Dermis microvascular lymphatic vessel endothelial cell (primary cell): ENCODE measurements around the gene SQSTM1. TPM values are rescaled to one million over a fixed set of nuclear protein-coding genes. Genes with fewer than 3 reads are reported as not detected.
"Not testable (repeated sequence)": the region's sequence is repeated elsewhere in the genome, so short reads cannot be mapped to it uniquely, and the experiment has no call there.

Experiments used
- DNase-seq, 2 donors: peaks; one replicate each; pipeline versions ENCODE4 v3.0.0 to v3.0.0-alpha.2; 2010; ENCODE audit warnings: low read depth in 2 of 2
- total RNA-seq: library from RNA; depleted of rRNA; stranded (reverse); fragments of >200 nt; gene quantifications from 2 replicates; pipeline ENCODE4 v1.2.1, GENCODE V29; 2014

Gene SQSTM1
- total RNA-seq, 1 donor from 2014 or later, result 517 TPM

DNA sequence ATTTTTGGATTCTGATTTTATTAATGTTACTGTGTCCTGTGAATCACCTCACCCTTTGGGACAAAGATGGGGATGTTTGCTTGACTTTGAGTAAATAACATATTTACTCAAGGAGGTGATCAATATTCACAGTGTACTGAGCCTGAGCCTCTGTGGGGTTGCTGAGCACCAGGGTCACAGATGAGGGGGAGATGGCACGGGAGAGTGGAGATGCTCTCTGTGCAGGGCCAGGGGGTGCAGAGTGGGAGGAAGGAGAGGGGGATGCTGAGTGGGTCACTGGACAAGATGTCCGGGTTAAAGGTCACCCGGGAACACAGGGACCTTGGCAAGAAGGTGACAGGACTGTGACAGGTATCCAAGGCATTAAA lies 4.0 kb downstream of the SQSTM1 start:
- DNase-seq, result no peak

DNA sequence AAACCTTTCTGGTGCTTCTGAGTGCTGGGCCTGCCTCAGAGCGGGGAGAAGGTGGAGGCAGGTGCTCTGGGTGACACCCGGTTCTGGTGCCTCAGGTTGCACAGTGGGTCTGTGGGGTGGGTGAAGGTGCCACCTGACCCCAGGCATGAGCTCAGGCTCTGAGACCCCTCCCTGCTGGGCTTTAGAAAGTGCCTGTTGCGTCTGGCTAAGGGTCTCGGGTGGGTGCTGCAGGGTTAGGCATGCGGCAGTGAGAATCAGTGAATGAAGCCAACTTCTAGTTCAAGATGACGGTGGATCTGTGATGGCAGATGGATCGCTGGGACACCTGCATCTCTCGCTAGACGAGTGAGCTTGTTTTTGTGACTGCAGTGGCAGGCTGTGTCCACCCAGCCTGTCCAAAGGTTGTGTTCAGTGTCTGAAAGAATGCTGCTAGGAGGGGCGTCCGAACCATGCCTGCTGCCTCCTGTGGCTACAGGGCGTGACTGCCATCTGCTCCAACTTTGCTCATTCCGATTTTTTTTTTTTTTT lies 5.0 kb downstream of the SQSTM1 start:
- no peak for DNase-seq

DNA sequence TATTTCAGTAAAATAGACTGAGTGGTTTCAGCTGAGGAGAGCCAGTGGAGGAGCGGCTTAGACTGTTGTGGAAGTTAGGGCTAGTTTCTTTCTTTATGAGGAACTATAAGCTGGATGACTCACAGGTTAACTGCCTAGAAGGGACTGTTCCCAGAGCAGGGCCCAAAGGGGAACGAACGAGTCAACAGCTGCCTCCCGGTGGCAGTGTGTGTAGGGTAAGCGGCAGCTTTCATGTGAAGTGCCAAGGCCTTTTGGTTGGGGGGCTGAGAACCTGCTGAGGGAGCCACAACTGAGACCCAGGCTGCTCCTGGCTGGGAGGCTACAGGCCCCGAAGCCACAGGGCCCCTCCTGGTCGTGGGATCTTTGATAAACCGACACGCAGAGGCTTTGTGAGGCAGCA lies 7.0 kb downstream of the SQSTM1 start:
- DNase-seq, result no peak

DNA sequence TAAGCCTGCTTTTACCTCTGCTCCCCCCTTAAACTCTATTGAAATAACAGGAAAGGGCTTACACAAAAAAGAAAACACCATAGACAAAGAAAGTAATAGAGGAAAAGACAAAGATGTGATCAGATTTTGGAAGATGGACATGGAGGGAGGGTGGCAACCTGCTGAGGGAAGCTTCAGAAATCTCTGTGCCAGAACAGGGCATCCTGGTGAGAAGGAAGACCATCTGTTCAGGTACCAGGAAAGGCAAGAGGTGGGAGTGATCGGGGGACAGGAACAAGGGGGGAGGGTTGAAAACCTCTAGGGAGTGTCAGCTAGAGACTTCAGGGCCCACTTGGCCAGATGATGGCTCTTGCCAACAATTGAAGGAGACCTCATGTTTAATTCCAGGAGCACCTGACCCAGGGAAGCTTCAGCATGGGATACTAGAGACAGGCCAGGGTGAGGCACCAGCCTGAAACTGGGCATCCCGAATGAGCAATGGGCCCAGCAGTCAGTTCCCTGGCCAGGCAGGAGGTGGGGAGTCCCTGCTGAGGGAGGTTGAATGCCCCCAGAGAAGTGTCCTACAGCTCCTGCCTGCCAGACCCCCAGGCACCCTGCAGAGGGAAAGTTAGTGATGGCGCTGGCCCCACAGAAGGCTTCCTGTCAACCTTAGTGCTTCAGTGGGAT lies 8.2 kb downstream of the SQSTM1 start:
- DNase-seq, result no peak

DNA sequence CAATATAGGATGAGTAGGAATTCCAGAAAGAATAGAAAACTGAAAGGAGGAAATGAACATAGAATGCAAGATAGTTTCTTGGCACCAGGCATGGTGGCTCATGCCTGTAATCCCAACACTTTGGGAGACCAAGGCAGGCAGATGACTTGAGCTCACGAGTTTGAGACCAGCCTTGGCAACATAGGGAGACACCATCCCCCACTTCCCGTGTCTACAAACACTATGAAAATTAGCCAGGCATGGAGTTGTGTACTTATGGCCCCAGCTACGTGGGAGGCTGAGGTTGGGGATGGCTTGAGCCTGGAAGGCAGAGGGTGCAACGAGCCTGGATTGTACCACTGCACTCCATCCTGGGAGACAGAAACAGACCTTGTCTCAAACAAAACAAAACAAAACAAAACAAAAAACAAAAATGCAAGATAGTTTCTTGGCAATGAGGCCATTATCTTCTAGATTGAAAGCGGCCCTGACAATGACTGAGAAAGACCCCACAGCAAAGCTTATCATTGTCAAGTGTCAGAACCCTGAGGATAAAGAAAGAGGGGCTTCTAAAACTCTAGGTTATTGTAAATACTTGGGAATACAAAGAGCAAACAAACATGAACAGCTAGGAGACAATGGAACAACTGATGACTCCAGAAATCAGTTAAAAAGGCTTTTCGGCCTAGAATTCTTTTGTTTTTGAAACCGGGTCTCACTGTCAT lies 9.2 kb downstream of the SQSTM1 start:
- peak in 1 of 2 donors; percentile 11 for DNase-seq

DNA sequence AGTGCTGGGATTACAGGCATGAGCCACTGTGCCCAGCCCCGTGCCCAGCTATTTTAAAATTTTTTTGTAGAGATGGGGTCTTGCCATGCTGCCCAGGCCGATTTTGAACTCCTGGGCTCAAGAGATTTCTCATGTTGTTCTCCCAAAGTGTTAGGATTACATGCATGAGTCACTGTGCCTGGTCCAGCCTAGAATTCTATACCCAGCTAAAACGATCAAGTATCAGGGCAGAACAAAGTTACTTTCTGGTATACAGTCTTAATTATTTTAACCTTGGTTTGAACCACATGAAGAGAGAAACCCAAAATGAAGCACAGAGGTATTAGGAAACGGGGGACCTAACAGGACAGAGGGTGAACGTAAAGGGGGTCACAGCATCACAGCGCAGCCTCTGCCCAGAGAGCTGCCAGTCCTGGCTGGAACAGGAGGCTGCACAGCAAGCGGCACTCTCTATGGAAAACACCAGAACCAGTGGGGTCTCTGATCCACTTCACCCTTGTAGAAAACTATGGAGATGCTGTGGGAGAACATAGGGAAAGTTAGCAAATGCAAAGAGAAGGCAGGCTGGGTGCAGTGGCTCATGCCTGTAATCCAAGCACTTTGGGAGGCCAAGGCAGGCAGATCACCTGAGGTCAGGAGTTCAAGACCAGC lies 10.2 kb downstream of the SQSTM1 start:
- no peak for DNase-seq

DNA sequence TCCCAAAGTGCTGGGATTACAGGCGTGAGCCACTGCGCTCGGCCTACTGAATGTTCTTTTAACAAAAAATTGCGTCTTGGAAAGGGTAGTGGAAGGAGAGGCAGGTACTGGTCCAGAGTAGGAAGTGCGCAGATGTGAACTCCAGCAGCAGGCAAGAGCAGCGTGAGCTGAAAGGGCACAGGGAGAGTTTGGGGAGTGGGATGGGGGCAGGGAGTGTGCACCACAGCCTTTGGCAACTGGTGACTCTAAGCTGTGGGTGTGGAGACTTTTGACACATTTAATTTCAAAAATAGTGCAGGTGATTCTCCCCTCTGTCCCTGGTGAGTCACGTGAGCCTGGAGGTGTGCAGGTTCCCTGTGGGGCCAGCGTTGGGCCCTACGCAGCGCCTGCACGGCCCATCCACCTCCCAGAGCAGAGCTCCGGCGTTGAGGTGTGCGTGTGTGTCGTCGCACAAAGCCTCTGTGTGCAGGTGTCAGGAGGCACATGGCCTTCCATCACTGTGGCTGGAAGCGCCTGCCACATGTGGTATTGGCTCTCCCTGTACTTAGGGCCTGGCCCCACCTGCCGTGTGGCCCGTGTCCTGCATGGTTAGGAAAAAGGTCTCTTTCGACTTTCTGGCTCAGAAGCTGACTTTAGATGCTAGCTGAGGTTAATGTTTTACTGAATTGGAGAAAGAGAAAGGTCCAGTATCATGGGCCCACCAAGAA lies 11.5 kb downstream of the SQSTM1 start:
- peak in 1 of 2 donors; percentile 8 for DNase-seq

DNA sequence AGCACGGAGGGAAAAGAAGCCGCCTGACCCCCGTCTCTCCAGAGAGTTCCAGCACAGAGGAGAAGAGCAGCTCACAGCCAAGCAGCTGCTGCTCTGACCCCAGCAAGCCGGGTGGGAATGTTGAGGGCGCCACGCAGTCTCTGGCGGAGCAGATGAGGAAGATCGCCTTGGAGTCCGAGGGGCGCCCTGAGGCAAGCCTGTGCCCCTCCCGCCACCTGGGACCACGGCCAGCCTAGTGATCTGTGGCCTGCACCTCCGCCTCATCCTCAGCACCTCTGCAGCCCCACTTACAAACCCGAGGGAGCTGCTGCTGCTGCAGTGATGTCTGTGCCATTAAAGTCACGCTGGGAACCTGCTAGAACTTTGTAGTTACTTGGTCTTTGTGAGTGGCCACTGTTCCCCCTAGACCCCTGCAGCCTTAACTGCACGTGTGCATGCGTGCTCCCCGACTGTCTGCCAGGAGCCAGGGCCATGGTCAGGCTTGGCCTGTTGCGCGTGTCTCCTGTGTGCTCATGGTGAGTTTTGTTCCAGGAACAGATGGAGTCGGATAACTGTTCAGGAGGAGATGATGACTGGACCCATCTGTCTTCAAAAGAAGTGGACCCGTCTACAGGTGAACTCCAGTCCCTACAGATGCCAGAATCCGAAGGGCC lies 12.5 kb downstream of the SQSTM1 start:
- DNase-seq, result peak in 1 of 2 donors; percentile 11

DNA sequence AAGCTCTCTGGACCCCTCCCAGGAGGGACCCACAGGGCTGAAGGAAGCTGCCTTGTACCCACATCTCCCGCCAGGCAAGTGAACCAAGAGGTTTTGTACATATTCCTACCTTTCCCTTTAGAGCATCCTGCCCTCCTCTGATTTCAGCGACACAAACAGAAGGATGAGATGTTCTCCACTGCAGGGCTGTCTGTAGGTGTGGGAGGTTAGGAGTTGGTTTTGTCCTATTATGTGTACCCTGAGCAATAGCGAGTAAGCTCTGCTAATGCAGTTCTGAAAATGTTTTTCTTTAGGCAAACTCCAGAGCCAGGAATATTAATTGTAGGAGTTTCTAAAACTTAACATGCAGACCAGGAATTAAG lies 13.0 kb downstream of the SQSTM1 start:
- DNase-seq, result no peak

DNA sequence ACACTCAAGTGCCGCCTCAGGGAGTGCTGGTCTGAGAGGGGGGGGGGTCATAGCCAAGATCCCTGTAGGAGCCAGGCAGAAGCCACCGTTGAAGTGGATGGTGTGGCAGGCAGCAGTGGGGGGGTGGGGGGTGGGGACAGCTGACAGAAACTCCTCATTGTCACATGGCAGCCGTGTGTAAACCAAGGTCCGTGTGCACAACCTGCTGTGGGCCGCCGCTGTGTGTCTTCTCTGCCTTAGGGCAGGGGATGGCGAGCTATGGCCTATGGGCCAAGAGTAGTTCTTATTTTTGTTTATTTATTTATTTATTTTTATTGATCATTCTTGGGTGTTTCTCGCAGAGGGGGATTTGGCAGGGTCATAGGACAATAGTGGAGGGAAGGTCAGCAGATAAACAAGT lies 13.4 kb downstream of the SQSTM1 start:
- DNase-seq, result no peak

DNA sequence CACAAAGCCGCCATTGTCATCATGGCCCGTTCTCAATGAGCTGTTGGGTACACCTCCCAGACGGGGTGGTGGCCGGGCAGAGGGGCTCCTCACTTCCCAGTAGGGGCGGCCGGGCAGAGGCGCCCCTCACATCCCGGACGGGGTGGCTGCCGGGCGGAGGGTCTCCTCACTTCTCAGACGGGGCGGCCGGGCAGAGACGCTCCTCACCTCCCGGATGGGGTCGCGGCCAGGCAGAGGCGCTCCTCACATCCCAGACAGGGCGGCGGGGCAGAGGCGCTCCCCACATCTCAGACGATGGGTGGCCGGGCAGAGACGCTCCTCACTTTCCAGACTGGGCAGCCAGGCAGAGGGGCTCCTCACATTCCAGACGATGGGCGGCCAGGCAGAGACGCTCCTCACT lies 14.2 kb downstream of the SQSTM1 start:
- not testable (repeated sequence) for DNase-seq

DNA sequence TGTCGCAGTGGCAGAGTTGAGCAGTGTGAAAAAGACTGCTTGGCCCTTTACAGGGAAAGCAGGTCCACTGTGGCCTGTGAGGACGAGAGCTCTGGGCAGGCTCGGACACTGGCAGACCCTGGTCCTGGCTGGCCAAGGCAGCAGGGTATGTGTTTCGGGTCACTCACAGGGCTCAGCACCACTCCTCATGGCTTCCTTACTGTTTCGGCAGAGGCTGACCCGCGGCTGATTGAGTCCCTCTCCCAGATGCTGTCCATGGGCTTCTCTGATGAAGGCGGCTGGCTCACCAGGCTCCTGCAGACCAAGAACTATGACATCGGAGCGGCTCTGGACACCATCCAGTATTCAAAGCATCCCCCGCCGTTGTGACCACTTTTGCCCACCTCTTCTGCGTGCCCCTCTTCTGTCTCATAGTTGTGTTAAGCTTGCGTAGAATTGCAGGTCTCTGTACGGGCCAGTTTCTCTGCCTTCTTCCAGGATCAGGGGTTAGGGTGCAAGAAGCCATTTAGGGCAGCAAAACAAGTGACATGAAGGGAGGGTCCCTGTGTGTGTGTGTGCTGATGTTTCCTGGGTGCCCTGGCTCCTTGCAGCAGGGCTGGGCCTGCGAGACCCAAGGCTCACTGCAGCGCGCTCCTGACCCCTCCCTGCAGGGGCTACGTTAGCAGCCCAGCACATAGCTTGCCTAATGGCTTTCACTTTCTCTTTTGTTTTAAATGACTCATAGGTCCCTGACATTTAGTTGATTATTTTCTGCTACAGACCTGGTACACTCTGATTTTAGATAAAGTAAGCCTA lies 15.7 kb downstream of the SQSTM1 start:
- peak in 1 of 2 donors; percentile 28 for DNase-seq

DNA sequence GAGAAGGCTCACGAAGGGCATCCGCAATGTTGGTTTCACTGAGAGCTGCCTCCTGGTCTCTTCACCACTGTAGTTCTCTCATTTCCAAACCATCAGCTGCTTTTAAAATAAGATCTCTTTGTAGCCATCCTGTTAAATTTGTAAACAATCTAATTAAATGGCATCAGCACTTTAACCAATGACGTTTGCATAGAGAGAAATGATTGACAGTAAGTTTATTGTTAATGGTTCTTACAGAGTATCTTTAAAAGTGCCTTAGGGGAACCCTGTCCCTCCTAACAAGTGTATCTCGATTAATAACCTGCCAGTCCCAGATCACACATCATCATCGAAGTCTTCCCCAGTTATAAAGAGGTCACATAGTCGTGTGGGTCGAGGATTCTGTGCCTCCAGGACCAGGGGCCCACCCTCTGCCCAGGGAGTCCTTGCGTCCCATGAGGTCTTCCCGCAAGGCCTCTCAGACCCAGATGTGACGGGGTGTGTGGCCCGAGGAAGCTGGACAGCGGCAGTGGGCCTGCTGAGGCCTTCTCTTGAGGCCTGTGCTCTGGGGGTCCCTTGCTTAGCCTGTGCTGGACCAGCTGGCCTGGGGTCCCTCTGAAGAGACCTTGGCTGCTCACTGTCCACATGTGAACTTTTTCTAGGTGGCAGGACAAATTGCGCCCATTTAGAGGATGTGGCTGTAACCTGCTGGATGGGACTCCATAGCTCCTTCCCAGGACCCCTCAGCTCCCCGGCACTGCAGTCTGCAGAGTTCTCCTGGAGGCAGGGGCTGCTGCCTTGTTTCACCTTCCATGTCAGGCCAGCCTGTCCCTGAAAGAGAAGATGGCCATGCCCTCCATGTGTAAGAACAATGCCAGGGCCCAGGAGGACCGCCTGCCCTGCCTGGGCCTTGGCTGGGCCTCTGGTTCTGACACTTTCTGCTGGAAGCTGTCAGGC lies 16.6 kb downstream of the SQSTM1 start:
- peak in 1 of 2 donors; percentile 16 for DNase-seq

DNA sequence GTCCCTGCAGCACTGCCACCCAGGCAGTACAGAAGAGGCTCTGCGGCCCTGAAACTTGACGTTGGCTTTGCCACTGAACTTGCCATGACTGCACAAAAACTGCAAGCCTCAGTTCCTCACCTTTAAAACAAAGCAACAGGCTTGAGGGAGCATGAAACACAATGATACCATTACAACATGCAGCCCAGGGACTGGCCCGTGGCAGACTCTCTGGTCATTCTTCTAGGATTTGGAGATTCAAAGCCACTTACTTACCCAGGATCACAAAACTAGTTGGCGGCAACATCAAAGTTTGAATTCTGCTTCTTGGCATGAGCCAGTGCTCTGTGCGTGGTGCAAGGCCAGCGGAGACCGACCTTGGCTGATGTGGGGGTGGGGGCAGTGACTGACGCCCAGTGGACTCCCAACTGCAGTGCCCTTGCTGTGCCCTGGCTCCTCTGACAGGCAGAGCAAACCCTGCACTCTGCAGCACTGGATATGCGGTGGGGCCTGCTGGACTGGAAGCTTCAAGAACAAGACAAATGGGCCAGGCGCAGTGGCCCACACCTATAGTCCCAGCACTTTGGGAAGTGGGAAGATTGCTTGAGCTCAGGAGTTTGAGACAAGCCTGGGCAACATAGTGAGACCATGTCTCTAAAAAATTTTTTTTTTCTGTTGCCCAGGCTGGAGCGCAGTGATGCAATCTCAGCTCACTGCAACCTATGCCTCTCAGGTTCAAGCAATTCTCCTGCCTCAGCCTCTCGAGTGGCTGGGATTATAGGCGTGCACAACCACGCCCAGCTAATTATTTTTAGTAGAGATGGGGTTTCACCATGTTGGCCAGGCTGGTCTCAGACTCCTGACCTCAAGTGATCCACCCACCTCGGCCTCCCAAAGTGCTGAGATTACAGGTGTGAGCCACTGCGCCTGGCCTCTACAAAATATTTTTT lies 18.9 kb downstream of the SQSTM1 start:
- peak in 1 of 2 donors; percentile 57 for DNase-seq

DNA sequence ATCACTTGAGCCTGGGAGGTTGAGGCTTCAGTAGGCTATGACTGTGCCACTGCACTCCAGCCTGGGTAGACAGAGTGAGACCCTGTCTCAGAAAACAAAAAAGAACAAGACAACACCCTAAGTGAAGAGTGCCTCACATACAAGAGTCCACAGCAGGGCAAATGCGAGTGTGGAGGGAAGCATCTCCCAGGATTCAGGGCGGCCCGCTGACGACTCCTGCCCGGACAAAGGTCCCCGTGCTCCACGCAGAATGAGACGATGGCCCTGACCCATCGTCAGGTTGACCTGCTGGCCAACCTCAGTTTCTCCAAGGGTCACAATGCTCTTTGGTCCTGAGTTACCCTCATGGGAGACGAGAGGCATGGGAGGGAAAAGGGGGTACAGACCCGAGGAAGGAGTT lies 19.6 kb downstream of the SQSTM1 start:
- DNase-seq, result peak in 1 of 2 donors; percentile 23

DNA sequence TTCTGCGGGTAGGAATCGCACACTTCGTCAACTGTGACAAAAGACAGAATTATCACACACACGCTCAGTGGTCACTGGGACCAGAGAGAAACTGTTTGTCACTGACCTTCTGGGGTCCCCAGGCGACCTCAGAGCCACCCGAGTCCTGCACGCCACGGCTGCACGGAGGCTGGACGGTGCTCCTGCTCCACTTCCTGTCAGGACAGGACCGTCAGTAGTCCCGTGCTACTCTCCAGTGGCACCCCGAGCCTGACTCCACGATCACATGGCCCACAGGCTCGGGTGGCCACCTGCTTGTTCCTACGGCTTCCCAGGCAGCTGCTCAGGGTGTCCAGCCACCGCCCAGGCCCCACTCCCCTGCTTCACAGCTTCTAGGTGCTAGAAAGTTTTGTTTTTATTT lies 20.1 kb downstream of the SQSTM1 start:
- peak in 1 of 2 donors; percentile 43 for DNase-seq

DNA sequence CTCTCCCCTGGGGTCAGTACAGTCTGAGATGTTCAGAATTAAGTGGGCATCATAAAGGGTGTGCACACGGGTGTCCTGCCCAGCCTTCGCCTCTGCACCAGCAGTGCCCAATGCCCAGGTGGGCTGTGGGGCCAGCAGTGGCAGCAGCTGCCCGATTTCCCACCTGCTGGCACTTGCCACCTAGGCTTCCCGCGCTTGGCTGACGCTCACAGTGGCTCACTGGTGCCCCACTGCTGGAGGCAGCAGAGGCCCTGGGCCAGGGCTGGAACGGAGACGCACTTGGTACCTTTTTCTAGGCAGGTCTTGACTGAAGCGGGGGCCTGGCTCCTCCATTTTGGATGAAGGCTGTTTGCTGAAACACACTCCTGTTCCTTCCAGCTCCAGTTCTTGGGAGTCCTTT lies 20.9 kb downstream of the SQSTM1 start:
- peak in 1 of 2 donors; percentile 21 for DNase-seq

DNA sequence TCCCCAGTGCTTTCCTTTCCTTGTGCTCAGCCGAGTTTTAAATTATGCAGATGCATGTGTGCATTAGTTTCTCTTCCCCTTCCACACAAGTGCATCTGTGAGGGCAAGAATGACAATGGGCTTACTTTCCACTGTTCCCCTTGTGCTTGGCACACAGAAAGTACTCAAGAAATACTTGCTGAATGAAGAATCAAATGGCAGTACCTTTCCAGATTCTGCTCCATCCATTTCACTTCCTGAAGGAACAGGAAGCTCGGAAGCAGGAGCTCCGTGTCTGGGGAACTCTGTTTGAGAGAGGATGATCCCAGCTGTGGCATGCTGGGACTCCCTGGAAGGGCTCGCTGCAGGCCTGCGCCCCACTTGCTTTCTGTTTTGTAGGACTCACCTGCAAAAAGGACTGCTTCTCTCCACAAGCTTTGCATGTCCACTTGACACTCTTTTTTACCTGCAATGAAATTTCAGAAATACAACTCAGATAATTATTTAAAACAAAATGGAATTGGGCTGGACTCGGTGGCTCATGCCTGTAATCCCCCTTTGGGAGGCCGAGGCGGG lies 32.4 kb downstream of the SQSTM1 start:
- DNase-seq, result no peak
